PC-3 (cell line): ENCODE data around the gene SKOR2. TPM values are rescaled to one million over a fixed set of nuclear protein-coding genes. Genes with fewer than 3 reads are reported as not detected.

ENCODE experiments used
- ATAC-seq: fragments of 200-7000 bp; cut with Tn5 transposase; 2 replicates; pipeline ENCODE4 v1.9.1; 2020; ENCODE audit warnings: mild to moderate bottlenecking, moderate library complexity
- BruUV-seq: library from RNA; stranded (reverse); fragments of 400-500 nt; replicated peaks from 2 replicates; lab custom pipeline; 2021; lab: Mats Ljungman, UMichigan
- CTCF ChIA-PET: fragments of 300-600 bp; sonication (Branson Sonifier 250); formaldehyde crosslinking; loops from one replicate; lab custom pipeline; 2022; ENCODE audit warnings: antibody characterized with exemption; lab: Charles Lee
- POLR2A ChIA-PET: fragments of 300-600 bp; sonication (Branson Sonifier 250); formaldehyde crosslinking; loops from one replicate; lab custom pipeline; 2022; ENCODE audit warnings: antibody characterized with exemption; ENCODE audit not compliant: unreplicated experiment; lab: Charles Lee
- DNase-seq: peaks from one replicate; pipeline ENCODE4 v3.0.0-alpha.2; 2015
- H2AFZ ChIP-seq: fragments of 300-600 bp; sonication (generic); 2 replicates; pipeline ENCODE4 v1.6.0; 2016; ENCODE audit warnings: antibody characterized with exemption, low read length
- H3F3A ChIP-seq: fragments of 300-600 bp; sonication (generic); one replicate; pipeline ENCODE4 v1.6.0; 2017; ENCODE audit warnings: antibody characterized with exemption, low read length, control low read depth, mild to moderate bottlenecking; ENCODE audit not compliant: unreplicated experiment
- H3K27ac ChIP-seq: fragments of 300-600 bp; sonication (generic); 2 replicates; pipeline ENCODE4 v1.5.1; 2016; ENCODE audit warnings: mild to moderate bottlenecking, low read length
- H3K27me3 ChIP-seq: fragments of 300-600 bp; sonication (generic); 2 replicates; pipeline ENCODE4 v1.6.1; 2016; ENCODE audit warnings: low read length, mixed read lengths
- H3K36me3 ChIP-seq: fragments of 300-600 bp; sonication (generic); 2 replicates; pipeline ENCODE4 v1.6.1; 2016; ENCODE audit warnings: low read depth, mixed run types, low read length, mixed read lengths
- H3K4me1 ChIP-seq: fragments of 300-600 bp; sonication (generic); 2 replicates; pipeline ENCODE4 v1.5.1; 2016; ENCODE audit warnings: low read length; ENCODE audit not compliant: insufficient read depth
- H3K4me2 ChIP-seq: fragments of 300-600 bp; sonication (generic); 2 replicates; pipeline ENCODE4 v1.6.0; 2016; ENCODE audit warnings: low read length
- H3K4me3 ChIP-seq: fragments of 300-600 bp; sonication (generic); 2 replicates; pipeline ENCODE4 v1.5.1; 2016; ENCODE audit warnings: mild to moderate bottlenecking, low read length, mixed read lengths
- H3K79me2 ChIP-seq: fragments of 300-600 bp; sonication (generic); 2 replicates; pipeline ENCODE4 v1.6.1; 2017; ENCODE audit warnings: low read length, mixed read lengths
- H3K9ac ChIP-seq: fragments of 300-600 bp; sonication (generic); 2 replicates; pipeline ENCODE4 v1.6.0; 2016; ENCODE audit warnings: mild to moderate bottlenecking, low read length
- H3K9me2 ChIP-seq: fragments of 300-600 bp; sonication (generic); replicated peaks from 2 replicates; pipeline ENCODE4 v1.6.1; 2016; ENCODE audit warnings: mixed run types, low read length, mixed read lengths
- H3K9me3 ChIP-seq: fragments of 300-600 bp; sonication (generic); 2 replicates; pipeline ENCODE4 v1.6.1; 2016; ENCODE audit warnings: low read length, mixed read lengths
- H4K20me1 ChIP-seq: fragments of 300-600 bp; sonication (generic); 2 replicates; pipeline ENCODE4 v1.6.1; 2016; ENCODE audit warnings: low read length, mixed read lengths
- CTCF ChIP-seq: fragments of 300-600 bp; sonication (generic); conservative IDR thresholded peaks from 2 replicates; pipeline ENCODE4 v1.5.1; 2017; ENCODE audit warnings: antibody characterized with exemption, low read depth, mild to moderate bottlenecking, low read length
- EZH2 ChIP-seq: fragments of 300-600 bp; sonication (generic); IDR thresholded peaks from one replicate; pipeline ENCODE4 v1.6.1; 2017; ENCODE audit warnings: antibody characterized with exemption, mild to moderate bottlenecking, low read length; ENCODE audit not compliant: unreplicated experiment
- EZH2phosphoT487 ChIP-seq: fragments of 300-600 bp; sonication (generic); IDR thresholded peaks from 2 replicates; pipeline ENCODE4 v1.6.1; 2018; ENCODE audit warnings: mild to moderate bottlenecking, antibody characterized with exemption, low read length, borderline replicate concordance
- intact Hi-C: fragments of 100-400 bp; cut with micrococcal nuclease; formaldehyde crosslinking; loops from 2 replicates; pipeline ENCODE4 v1.9.0; 2023
- total RNA-seq: library from RNA; depleted of rRNA; stranded (reverse); fragments of >200 nt; gene quantifications from 2 replicates; pipeline ENCODE4 v1.2.3, GENCODE V29; 2014

Gene SKOR2
- total RNA-seq, 1 experiment from 2014 or later, result not detected

- H3K27ac ChIP-seq, result no peak overlapping the region
- H3K9ac ChIP-seq, result no peak overlapping the region
- no peak overlapping the region for H3K4me3 ChIP-seq
- H3K79me2 ChIP-seq, result no peaks in the 10 kb centered on the region
- H3F3A ChIP-seq, result no peaks in the 10 kb centered on the region
- H3K9me3 ChIP-seq, result no peaks in the 10 kb centered on the region
- TF ChIP-seq CTCF, result no peak
- no peak for TF ChIP-seq EZH2phosphoT487
- TF ChIP-seq EZH2, result no peak
- H3K27me3 ChIP-seq, result no peaks in the 10 kb centered on the region
- no peaks in the 10 kb centered on the region for H3K4me1 ChIP-seq
- ChIA-PET POLR2A (no interaction called here), CTCF (no interaction called here)
- ATAC-seq (no peak), DNase-seq (no peak)
- no TSS peak for BruUV-seq
- no peaks in the 10 kb centered on the region for H3K9me2 ChIP-seq
- no peak overlapping the region for H2AFZ ChIP-seq
- no peak overlapping the region for H3K4me2 ChIP-seq
- no peaks in the 10 kb centered on the region for H4K20me1 ChIP-seq
- intact Hi-C loops, result no loop called here
- no peaks in the 10 kb centered on the region for H3K36me3 ChIP-seq
These were observed 12.8 kb upstream of the SKOR2 start for GRCh38 chr18:47264308-47264700.

GRCh38 chr18:47263430-47264307 is 12.2 kb upstream of the SKOR2 start:
- no peak for ATAC-seq

More at GRCh38 chr18:47263430-47264307, 12.2 kb upstream of the SKOR2 start:
- H3K36me3 ChIP-seq, result no peaks in the 10 kb centered on the region
- H3K27ac ChIP-seq, result no peak overlapping the region
- no peaks in the 10 kb centered on the region for H3K9me3 ChIP-seq
- H3F3A ChIP-seq, result no peaks in the 10 kb centered on the region
- H3K9ac ChIP-seq, result no peak overlapping the region
- no peak overlapping the region for H3K4me2 ChIP-seq
- BruUV-seq, result no TSS peak
- no peaks in the 10 kb centered on the region for H3K4me1 ChIP-seq
- H4K20me1 ChIP-seq, result no peaks in the 10 kb centered on the region
- CTCF ChIA-PET, result no interaction called here
- no peak for DNase-seq
- intact Hi-C loops, result no loop called here
- H3K27me3 ChIP-seq, result no peaks in the 10 kb centered on the region
- H2AFZ ChIP-seq, result no peak overlapping the region
- TF ChIP-seq EZH2 (no peak), EZH2phosphoT487 (no peak), CTCF (no peak)
- H3K4me3 ChIP-seq, result no peak overlapping the region
- POLR2A ChIA-PET, result no interaction called here
- H3K9me2 ChIP-seq, result no peaks in the 10 kb centered on the region
- no peaks in the 10 kb centered on the region for H3K79me2 ChIP-seq
